GM21367 (cell line): Measurements from ENCODE around the gene PPP4R2.

Experiments used
- ATAC-seq: cut with Tn5 transposase; IDR thresholded peaks from one replicate; pipeline ENCODE4 v1.9.1; 2021; ENCODE audit not compliant: unreplicated experiment

PPP4R2 gene

DNA sequence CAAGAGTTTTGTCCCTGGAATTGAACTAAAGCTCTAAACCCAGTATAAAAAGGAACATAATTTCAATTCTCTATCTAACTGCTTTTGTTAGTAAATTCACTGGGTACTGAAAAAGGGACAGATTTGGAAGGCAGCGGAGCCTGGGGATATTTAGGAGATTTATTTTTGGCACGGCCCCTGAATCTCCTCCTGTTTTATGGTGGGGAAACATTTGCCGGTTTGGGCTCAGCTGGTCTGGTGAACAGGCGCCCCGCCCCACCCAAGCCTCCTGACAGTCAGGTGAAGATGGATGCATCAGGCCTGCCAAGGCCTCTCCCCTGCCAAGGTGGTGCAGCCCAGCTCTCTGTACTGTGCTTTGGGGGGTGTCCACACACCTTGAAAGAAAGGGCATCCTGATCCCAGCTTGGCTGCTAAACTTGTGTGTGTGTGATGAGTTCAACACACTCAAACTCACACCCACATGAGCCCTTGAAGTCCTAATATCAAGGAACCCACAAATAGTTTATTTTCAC, 111.1 kb downstream of the PPP4R2 start:
- no peak for ATAC-seq

DNA sequence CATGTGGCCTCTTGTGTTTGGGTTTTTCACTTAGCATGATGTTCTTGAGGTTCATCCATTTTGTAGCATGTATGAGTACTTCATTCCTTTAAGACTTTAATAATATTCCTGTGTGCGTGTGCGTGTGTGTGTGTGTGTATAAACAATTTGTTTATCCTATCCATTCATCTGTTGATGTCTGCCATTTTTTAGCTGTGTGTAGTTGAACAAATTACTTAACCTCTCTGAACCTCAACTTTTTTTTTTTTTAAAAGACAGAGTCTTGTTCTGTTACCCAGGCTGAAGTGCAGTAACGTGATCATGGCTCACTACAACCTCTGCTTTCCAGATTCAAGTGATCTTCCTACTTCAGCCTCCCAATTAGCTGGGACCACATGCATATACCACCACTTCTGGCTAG, 112.1 kb downstream of the PPP4R2 start:
- no peak for ATAC-seq

DNA sequence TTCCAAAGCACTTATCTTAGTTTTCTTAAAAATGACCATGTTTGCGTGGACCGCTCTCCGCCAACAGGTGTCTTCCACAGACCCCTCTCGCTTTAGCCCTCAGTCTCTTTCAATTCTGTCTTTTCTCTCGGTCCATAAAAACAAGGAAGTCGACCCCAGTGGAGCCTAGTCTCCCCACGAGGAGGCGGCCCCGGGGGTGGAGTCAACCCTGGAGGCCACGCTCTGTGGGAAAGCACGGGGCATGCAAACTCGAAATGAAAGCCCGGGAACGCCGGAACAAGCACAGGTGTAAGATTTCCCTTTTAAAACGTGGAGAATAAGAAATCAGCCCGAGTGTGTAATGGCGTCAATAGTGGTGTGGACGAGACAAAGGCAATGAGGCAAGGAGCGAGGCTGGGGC, 113.9 kb downstream of the PPP4R2 start:
- ATAC-seq, result no peak

DNA sequence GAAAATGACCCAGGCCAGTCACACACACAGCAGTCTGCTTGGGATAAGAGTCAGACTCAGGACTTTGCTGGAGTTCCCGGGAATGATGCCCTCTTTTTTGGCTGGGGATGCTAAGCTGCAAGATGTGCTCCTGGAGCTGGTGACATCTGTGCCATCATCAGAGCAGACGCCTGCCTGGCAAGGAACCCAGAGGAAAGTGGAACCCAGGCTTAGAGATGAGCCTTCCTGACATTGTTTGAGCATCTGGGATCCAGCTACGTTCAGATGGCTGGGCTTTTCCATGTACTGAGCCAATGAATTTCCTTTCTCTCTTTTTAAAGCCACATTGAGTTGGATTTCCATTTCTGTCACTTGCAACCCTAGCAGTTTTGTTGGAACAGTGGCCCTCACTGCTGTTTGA, 118.1 kb downstream of the PPP4R2 start:
- ATAC-seq, result no peak

DNA sequence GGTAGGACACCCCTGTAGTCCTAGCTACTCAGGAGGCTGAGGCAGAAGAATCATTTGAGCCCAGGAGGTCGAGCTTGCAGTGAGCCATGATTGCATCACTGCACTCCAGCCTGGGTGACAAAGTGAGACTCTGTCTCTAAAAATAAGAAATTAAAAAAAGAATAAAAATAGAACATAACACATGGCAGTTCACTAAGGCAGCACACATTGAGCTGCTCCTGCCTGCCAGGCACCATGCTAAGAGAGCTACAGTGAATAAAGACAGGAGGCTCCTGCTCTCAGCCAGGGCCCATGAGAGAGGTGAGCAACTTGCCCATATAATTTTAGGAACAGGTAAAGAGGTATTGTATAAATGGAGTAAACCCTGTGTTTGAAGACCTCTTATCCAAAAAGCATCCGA, 119.2 kb downstream of the PPP4R2 start:
- no peak for ATAC-seq
